Measurements from ENCODE around the gene PSME4.

Gene PSME4, protein sequence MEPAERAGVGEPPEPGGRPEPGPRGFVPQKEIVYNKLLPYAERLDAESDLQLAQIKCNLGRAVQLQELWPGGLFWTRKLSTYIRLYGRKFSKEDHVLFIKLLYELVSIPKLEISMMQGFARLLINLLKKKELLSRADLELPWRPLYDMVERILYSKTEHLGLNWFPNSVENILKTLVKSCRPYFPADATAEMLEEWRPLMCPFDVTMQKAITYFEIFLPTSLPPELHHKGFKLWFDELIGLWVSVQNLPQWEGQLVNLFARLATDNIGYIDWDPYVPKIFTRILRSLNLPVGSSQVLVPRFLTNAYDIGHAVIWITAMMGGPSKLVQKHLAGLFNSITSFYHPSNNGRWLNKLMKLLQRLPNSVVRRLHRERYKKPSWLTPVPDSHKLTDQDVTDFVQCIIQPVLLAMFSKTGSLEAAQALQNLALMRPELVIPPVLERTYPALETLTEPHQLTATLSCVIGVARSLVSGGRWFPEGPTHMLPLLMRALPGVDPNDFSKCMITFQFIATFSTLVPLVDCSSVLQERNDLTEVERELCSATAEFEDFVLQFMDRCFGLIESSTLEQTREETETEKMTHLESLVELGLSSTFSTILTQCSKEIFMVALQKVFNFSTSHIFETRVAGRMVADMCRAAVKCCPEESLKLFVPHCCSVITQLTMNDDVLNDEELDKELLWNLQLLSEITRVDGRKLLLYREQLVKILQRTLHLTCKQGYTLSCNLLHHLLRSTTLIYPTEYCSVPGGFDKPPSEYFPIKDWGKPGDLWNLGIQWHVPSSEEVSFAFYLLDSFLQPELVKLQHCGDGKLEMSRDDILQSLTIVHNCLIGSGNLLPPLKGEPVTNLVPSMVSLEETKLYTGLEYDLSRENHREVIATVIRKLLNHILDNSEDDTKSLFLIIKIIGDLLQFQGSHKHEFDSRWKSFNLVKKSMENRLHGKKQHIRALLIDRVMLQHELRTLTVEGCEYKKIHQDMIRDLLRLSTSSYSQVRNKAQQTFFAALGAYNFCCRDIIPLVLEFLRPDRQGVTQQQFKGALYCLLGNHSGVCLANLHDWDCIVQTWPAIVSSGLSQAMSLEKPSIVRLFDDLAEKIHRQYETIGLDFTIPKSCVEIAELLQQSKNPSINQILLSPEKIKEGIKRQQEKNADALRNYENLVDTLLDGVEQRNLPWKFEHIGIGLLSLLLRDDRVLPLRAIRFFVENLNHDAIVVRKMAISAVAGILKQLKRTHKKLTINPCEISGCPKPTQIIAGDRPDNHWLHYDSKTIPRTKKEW (N-terminal part only)

DNA sequence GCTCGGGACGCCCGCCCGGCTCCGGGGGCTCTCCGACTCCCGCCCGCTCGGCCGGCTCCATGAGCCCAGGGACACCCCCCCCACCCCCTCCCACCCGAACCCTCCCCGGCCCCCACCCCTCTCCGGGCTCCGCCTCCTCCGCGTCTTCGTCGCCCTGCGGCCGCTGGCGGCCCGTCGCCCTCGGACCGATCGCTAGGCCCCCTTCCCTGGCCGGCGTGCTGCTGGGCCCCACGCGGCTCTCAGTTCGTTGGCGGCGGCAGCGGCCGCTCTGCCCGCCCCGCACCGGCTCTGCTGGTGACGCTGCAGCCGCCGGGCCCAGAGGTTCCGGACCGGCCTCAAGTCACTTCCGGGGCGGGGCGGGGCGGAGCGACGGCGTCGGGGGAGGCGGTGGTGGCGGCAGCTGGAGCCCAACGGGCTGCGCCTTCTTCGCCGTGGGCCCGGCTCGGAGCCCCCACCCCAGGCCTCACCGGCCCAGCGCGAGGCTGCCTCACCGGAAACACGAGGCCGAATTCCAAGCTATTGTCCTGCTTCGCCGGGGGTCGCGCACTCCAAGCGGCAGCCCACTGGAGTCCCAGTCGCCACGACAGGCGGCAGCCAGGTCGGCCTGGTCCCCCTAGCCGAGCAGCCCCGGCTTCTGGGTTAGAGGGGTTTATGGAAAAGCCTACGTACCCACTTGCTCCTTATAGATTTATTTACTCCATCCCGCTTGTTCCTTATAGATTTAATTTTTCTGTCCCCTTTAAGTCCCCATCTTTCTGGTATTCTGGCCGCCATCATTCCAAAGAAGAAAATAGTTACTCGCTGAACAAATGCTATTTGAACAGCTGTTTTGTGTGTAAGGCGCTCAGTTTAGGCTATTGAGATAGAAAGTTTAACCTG is at the start of gene PSME4:
TSS of gene PSME4 (minus strand) at position 270 of the 879 bp plus-strand sequence. CDS start at position 61, 209 bp downstream.
- peak; percentile 91 to 93 for DNase-seq

DNA sequence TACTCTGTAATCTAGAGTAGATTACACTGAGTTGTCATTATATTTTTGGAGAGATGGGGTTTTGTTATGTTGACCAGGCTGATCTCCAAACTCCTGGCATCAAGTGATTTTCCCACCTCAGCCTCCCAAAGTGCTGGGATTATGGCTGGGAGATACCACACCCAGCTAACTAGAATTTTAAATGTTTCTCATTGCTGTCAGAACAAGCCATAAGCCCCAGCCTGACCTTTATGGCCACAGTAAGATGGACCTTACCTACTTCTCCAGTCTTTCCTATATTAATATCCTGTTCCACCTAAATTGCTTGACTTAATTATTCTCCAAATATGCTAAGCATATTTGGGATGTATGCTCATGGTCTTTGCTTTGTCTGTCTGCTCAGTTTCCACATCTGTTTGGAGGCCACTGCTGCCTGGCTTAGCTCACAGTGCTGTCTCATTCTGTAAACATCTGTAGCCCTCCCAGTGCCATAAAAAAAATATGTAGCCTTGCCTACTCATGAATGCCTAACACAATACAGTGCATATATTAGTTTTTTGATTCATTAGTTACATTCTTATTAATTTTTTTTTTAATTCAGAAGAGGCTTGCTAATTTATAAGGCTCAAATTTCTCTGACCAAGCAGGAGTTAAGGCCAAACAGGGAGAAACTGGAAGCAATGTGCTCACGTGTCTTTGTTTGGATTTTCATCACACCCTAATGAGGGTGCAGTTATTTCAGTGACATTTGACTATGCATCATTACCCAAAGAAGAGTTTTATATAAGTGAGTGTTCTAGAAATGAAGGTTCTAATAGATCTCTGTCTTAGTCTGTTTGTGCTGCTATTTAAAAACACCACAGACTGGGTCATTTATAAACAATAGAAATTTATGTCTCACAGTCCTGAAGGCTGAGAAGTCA is 45.3 kb upstream of the PSME4 start:
- no peak for DNase-seq

DNA sequence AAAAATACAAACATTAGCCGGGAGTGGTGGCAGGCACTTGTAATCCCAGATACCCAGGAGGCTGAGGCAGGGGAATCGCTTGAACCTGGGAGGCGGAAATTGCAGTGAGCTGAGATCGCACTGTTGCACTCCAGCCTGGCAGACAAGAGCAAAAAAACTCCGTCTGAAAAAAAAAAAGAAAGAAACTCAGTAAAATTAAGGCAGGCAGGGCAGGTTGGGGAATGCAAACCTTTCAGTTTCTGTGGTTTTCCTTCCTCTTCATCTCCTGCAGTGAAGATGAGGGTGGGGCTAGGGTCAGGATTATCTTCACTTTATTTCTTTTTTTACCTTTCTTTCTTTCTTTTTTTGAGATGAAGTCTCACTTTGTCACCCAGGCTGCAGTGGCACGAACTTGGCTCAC is 43.2 kb upstream of the PSME4 start:
- DNase-seq: peak in 1 of 2 donors; percentile 17

DNA sequence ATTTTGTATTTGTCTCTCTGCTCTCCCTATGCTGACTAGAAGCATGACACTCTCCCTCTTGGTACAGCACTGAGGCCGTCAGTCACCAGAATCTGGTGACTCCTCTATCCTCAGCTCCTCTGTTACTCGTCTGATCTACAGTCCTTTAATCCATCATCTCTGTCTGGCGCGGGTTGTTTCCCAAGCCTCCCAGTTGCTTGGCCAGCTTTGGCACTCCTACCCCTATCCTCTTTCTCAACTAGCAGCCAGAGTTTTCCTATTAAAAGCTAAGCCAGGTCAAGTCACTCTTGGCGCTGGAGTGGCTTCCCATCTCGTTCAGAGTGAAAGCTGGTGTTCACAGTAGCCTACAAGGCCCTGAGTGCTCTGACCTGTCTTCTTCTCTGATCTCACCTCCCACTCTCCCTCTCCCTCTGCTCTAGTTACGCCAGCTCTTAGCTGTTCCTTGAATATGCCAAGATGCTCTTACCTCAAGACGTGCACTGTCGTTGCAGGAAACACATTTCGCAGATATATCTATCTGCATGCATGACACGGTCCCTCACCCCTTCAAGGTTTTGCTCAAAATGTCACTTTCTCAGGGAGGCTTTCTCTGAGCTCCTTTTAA is 41.8 kb upstream of the PSME4 start:
- no peak for DNase-seq

DNA sequence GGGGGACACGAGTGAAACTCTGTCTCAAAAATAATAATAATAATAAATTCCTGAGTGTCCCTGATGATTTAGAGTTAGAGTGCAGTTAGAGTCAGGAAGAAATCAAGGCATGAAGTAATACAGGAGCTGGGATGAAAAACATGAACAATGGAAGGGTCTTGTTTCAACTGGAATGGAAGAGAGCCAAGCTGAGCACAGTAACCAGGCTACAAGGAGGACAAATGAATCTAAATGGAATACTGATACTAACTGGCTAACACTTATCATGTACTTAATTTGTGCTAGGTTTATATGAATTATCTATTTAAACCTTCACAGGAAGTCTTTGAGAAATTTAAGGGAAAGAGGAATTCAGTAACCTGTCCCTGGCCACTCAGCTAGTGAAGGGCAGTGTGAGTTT is 38.8 kb upstream of the PSME4 start:
- no peak for DNase-seq

DNA sequence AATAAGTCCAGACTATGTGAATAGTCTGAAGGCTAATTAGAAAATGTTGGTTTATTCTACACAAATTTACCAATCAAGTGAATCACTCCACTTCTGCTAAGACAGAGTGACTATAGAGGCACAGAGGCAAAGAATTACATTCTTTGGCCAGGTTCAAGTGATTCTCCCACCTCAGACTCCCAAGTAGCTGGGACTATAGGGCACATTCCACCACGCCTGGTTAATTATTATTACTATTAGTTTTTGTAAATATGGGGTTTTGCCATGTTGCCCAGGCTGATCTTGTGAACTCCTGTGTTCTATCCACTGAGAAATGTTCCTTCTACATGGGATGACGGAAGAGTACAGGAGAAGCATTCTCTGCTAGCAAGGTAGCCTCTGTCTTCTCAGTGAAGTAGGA is 37.6 kb upstream of the PSME4 start:
- no peak for DNase-seq

DNA sequence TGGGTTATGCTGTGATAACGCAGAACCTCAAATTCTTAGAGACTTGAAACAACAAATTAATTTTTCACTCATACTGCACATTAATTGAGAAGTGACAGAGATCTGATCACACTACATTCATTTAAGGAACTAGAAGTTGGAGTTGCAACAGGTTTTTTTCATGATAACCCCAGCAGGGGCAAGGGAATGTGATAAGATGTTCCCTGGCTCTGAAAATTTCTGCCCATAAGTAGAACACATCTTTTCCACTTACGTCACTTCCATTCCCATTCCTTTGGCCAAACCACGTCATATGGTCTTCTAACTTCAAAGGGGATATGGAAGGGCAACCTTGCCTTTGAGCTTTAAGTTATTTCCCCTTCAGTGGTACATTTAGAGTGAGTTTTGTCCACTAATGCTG is 29.7 kb upstream of the PSME4 start:
- no peak for DNase-seq

DNA sequence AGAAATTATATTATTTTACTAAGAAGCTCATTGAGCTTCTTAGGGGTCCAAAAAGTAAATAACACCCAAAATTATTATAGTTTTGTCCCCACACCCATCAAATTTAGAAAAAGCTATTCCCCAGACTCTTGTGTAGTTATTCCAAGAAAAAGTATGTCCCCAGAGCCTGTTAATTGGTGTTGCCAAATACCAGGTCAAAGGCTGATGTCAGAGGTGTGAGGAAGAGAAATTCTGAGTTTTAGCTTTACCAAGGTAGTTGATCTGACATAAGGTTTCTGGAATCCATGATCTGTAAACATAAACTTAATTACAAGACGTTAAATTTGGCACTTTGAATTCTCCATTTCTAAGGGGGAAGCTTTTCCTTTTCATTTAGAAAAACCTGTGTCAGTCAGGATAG is 29.3 kb upstream of the PSME4 start:
- no peak for DNase-seq

DNA sequence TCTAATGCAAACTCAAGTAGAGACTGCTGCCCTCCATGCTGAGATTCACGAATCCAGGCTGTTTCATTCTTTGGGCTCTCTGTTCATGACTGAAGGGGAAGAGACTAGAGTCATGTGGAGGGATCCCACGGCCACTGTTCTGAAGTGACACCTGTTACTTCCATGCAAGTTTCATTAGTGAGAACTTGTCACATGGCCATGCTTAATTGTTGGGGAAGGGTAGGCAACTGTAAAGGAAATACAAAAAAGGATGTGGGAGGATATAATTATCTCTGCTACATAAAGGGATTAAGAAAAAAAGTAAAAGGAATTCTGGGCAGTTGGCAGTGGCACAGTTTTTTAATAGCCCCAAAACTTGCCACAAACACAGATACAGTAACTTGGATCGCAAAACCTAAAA is 28.0 kb upstream of the PSME4 start:
- no peak for DNase-seq

DNA sequence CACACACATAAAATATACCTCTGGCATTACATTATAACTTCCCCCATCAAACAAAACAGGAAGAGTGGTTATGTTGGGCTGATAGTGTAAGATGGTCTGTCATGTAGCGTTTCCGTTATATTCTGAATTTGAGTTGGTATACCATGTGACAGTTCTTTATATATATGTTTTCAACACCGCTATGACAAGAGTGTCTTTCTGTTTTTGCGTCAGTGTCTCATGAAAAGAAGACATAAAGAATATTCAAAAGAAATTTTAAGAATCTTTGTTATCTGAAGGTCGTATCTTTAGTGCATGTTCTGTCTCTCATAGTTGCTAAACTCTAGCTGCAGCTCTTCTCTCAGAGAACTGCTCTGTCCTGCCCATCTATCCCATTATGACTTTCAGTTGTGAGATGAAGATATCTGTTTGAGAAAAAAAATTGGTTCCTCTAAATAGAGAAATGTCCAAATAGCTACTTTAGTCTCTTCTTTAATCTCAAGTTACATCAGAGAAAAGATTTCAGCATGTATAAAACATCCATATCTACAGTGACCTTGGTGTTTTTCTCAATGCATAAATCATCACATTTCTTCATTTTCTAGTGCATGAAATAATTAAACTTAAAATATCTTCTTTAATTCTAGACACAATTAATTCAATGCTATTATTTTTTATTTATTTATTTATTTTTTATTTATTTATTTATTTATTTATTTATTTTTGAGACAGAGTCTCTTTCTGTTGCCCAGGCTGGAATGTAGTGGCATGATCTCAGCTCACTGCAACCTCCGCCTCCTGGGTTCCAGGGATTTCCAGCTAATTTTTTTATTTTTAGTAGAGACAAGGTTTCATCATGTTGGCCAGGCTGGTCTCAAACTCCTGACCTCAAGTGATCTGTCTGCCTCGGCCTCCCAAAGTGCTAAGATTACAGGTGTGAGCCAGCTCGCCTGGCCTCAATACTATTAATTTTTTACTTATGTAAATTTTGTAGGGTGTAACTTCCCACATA is 24.3 kb upstream of the PSME4 start:
- peak in 1 of 2 donors; percentile 73 for DNase-seq

DNA sequence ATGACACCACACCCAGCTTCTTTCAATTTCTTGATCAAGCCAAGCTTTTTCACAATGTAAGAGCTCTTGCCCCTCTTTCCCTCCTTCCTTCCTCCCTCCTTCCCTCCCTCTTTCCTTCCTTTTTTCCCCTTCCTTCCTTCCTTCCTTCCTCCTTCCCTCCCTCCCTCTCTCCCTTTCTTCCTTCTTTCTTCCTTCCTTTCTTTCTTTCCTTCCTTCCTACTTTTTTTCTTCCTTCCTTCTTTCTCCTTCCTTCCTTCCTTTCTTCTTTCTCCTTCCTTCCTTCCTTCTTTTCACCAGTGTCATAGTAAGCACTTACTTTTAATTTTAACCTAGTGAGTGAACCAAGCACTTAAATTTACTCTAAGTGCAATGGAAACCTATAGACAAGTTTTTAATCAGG is 21.2 kb upstream of the PSME4 start:
- DNase-seq: no peak

DNA sequence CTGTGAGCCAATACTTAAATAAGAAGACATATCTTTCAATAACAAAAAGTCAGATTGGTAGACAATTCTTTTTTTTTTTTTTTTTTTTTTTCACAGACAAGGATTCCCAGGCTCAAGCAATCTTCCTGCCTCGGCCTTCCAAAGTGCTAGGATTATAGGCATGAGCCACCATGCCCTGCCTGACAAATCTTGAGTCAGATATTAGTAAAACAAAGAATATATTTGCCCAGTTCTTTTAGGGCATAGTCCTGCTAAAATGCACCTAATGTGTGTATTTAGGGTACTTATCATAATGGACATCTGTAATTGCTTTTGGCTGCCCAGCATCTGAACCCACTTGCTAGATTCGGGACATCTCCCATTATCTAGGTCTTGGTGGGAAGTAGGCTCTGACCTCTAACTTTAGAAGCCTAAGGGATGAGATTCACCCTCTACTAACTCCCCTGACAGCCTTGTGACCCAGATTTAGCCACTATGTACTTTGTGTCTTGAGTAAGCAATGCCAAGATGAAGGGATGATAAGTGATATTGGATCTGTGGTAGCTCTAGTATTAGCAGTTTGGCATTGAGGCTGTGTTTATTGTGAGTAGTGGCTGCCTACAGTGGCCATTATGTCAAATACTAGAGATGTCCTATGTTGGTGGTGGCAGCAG is 18.5 kb upstream of the PSME4 start:
- DNase-seq: no peak

DNA sequence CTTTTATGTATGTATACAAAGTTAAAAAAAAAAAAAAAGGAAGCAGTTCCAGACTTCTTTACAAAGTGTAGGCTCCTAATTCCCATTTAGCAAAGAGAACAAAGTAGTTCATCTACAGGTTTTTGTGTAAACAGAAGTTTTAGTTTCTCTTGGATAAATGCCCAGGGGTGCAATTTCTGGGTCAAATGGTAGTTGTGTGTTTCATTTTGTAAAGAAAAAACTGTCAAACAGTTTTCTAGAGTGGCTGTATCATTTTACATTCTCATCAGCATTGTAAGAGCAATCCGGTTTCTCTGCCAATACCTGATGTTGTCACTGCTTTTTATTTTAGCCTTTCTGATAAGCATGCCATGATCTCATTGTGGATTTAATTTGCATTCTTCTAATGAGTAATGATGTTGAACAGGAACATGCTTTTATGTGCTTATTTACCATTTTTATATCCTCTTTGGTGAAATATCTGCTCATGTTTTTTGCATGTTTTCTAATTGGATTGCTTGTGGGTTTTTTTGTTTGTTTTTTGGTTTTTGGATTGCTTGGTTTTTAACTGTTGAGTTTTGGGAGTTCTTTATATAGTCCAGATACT is 16.6 kb upstream of the PSME4 start:
- no peak for DNase-seq

DNA sequence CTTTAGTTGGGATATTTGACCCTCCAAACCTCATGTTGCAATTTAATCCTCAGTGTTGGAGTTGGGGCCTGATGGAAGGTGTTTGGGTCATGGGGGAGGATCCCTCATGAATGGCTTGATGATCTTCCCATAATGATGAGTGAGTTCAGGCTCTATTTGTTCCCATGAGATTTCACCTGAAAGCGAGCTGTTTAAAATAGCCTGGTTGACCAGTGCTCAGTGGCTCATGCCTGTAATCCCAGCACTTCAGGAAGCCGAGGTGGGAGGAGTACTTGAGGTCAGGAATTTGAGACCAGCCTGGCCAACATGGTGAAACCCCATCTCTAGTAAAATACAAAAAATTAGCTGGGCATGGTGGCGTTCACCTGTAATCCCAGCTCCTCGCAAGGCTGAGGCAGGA is 14.9 kb upstream of the PSME4 start:
- no peak for DNase-seq

DNA sequence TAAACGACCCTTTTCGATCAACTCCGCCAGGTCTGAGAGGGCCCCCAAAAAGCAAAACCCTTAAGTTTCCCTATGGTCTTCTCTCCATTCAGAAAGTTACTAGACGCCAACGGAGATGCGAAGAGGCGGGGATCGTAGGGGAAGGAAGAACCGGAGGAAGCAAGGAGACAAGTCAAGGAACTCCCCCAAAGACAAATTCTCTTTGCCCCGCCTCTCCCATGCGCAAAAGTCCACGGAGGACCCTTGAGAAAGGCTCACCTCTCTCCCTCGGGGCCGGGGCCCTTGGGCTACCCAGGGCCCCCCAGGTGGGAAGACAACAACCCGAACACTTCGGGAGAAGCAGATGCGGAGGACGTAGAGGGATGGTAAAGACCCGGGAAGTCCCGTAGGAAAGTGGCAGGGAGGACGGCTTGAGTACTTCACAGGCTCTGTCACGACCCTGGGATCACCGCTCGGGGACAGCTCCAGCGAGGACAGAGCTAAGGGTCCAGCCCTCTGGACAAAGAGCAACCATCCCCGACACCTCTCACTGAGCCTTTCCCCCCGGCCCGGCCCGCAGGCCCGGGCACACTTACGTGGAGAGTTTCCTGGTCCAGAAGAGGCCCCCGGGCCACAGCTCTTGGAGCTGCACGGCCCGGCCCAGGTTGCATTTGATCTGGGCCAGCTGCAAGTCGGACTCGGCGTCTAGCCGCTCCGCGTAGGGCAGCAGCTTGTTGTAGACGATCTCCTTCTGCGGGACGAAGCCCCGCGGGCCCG is 647 bp downstream of the PSME4 start:
- DNase-seq: peak; percentile 11 to 31

DNA sequence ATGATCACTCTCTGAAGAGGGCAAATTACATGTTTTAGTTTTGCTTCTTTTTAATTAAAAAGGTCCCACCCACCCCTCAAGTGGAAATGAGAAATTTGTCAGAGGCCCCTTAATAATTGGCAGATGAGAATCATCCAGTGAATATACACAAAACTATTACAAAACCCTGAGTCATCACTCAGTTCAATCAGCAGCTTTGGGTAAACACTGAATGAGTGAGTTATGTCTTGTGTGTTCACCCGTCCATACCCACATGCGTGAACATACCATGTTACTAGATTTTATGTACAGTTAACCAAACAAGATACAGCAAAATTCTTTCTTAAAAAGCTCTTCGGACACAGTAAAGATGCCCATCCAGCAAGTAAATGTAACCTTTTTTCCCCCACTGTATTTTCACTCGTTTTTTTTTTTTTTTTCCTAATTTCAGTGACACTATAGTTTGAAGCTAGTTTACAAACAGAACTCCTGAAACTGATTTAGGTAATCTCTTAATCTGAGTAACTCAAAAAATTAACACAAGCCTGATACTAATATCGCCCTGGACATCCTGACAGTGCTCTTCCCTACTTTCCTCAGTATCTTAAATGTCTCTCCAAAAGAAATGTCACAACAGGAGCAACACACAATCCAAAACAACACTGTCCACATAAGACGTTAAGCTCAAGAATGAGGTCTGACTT is 1.4 kb downstream of the PSME4 start:
- DNase-seq: peak in 1 of 2 donors; percentile 25

All from CD4-positive, alpha-beta T cell treated with Interleukin-1 beta for 1 hour (primary cell).